H9 (cell line): ENCODE results near the gene ENOX1. TPM values are rescaled to one million over a fixed set of nuclear protein-coding genes. Genes with fewer than 3 reads are reported as not detected.

ENCODE experiments used
- DNase-seq: peaks from one replicate; pipeline ENCODE4 v3.0.0-alpha.2; 2017
- H2AFZ ChIP-seq: one replicate; pipeline ENCODE4 v1.6.1; 2013; ENCODE audit warnings: mild to moderate bottlenecking, low read length, control low read depth, moderate library complexity
- H2AK5ac ChIP-seq: 2 replicates; pipeline ENCODE4 v1.6.1; 2013; ENCODE audit warnings: low read length, control low read depth, mixed read lengths; ENCODE audit not compliant: insufficient read length
- H2BK120ac ChIP-seq: one replicate; pipeline ENCODE4 v1.6.1; 2013; ENCODE audit warnings: low read depth, mild to moderate bottlenecking, low read length, control low read depth, inconsistent platforms; ENCODE audit not compliant: poor library complexity, severe bottlenecking
- H2BK12ac ChIP-seq: 2 replicates; pipeline ENCODE4 v1.6.1; 2013; ENCODE audit warnings: low read length, control low read depth, mixed read lengths, low read depth; ENCODE audit not compliant: insufficient read length
- H2BK15ac ChIP-seq: 2 replicates; pipeline ENCODE4 v1.6.1; 2013; ENCODE audit warnings: low read depth, low read length, control low read depth
- H2BK20ac ChIP-seq: one replicate; pipeline ENCODE4 v1.6.1; 2013; ENCODE audit warnings: low read depth, mild to moderate bottlenecking, low read length, control low read depth, inconsistent platforms; ENCODE audit not compliant: poor library complexity, severe bottlenecking
- H2BK5ac ChIP-seq: 2 replicates; pipeline ENCODE4 v1.6.1; 2013; ENCODE audit warnings: low read length, control low read depth, mixed read lengths; ENCODE audit not compliant: insufficient read length
- H3K14ac ChIP-seq: 2 replicates; pipeline ENCODE4 v1.6.1; 2013; ENCODE audit warnings: low read length, control low read depth; ENCODE audit not compliant: insufficient read depth
- H3K18ac ChIP-seq: 2 replicates; pipeline ENCODE4 v1.6.1; 2013; ENCODE audit warnings: low read depth, mild to moderate bottlenecking, mixed read lengths, low read length, control low read depth; ENCODE audit not compliant: insufficient read length
- H3K23ac ChIP-seq: 2 replicates; pipeline ENCODE4 v1.6.1; 2013; ENCODE audit warnings: low read length, control low read depth, mixed read lengths, low read depth; ENCODE audit not compliant: insufficient read length
- H3K23me2 ChIP-seq: 2 replicates; pipeline ENCODE4 v1.6.1; 2013; ENCODE audit warnings: low read depth, mild to moderate bottlenecking, mixed read lengths, low read length, control low read depth; ENCODE audit not compliant: insufficient read length, poor library complexity, severe bottlenecking
- H3K27ac ChIP-seq: 2 replicates; pipeline ENCODE4 v1.5.1; 2013; ENCODE audit warnings: low read length, control low read depth, mixed read lengths, low read depth; ENCODE audit not compliant: insufficient read length
- H3K27me3 ChIP-seq: 2 replicates; pipeline ENCODE4 v1.6.1; 2013; ENCODE audit warnings: low read length, control low read depth, inconsistent platforms; ENCODE audit not compliant: insufficient read depth
- H3K4ac ChIP-seq: 2 replicates; pipeline ENCODE4 v1.6.1; 2013; ENCODE audit warnings: low read depth, mild to moderate bottlenecking, control low read depth, inconsistent platforms, low read length, moderate library complexity
- H3K4me1 ChIP-seq: 2 replicates; pipeline ENCODE4 v1.6.1; 2013; ENCODE audit warnings: low read length, control low read depth, inconsistent platforms; ENCODE audit not compliant: insufficient read depth
- H3K4me2 ChIP-seq: 2 replicates; pipeline ENCODE4 v1.6.1; 2013; ENCODE audit warnings: low read length, control low read depth, mixed read lengths; ENCODE audit not compliant: insufficient read length, insufficient read depth
- H3K56ac ChIP-seq: 2 replicates; pipeline ENCODE4 v1.6.1; 2013; ENCODE audit warnings: low read depth, mild to moderate bottlenecking, mixed read lengths, low read length, control low read depth; ENCODE audit not compliant: insufficient read length
- H3K79me1 ChIP-seq: 2 replicates; pipeline ENCODE4 v1.6.1; 2013; ENCODE audit warnings: low read depth, mild to moderate bottlenecking, moderate library complexity, low read length, control low read depth, inconsistent platforms; ENCODE audit not compliant: insufficient read depth, poor library complexity, severe bottlenecking
- H3K79me2 ChIP-seq: 2 replicates; pipeline ENCODE4 v1.6.1; 2013; ENCODE audit warnings: low read length, control low read depth, inconsistent platforms; ENCODE audit not compliant: insufficient read depth
- H3K9ac ChIP-seq: 2 replicates; pipeline ENCODE4 v1.6.1; 2013; ENCODE audit warnings: low read length, control low read depth, mixed read lengths; ENCODE audit not compliant: insufficient read length; ENCODE audit errors: extremely low read depth
- H3K9me3 ChIP-seq: one replicate; pipeline ENCODE4 v1.6.1; 2013; ENCODE audit warnings: low read depth, low read length, inconsistent platforms; ENCODE audit not compliant: control insufficient read depth
- H3T11ph ChIP-seq: one replicate; pipeline ENCODE4 v1.6.1; 2013; ENCODE audit warnings: mild to moderate bottlenecking, low read length, control low read depth, inconsistent platforms
- H4K20me1 ChIP-seq: one replicate; pipeline ENCODE4 v1.6.1; 2013; ENCODE audit not compliant: control insufficient read depth, insufficient read length, insufficient read depth
- H4K5ac ChIP-seq: 2 replicates; pipeline ENCODE4 v1.6.1; 2013; ENCODE audit warnings: low read depth, mild to moderate bottlenecking, mixed read lengths, low read length, control low read depth; ENCODE audit not compliant: insufficient read length
- H4K8ac ChIP-seq: replicated peaks from 2 replicates; pipeline ENCODE4 v1.6.1; 2013; ENCODE audit warnings: low read length, control low read depth, mixed read lengths, low read depth; ENCODE audit not compliant: insufficient read length
- H4K91ac ChIP-seq: 2 replicates; pipeline ENCODE4 v1.6.1; 2013; ENCODE audit warnings: low read depth, mild to moderate bottlenecking, moderate library complexity, mixed read lengths, low read length, control low read depth; ENCODE audit not compliant: insufficient read length
- H3K27ac Mint-ChIP-seq, 3 experiments: 2 replicates in 2 of 3; 3 replicates in 1 of 3; pipeline ENCODE4 v1.8.0; 2020 to 2021; ENCODE audit warnings: mixed read lengths in 3 of 3, mild to moderate bottlenecking in 1 of 3, moderate library complexity in 1 of 3
- H3K27me3 Mint-ChIP-seq: 2 replicates; pipeline ENCODE4 v1.8.0; 2021; ENCODE audit warnings: low read depth, mild to moderate bottlenecking, moderate library complexity, mixed read lengths
- H3K36me3 Mint-ChIP-seq, 3 experiments: 2 replicates in 2 of 3; 3 replicates in 1 of 3; pipeline ENCODE4 v1.8.0; 2020 to 2021; ENCODE audit warnings: low read depth in 3 of 3, mixed read lengths in 3 of 3; ENCODE audit not compliant: insufficient read depth in 1 of 3
- H3K4me1 Mint-ChIP-seq, 2 experiments: 2 replicates each; pipeline ENCODE4 v1.8.0; 2020; ENCODE audit warnings: mixed read lengths in 2 of 2
- H3K4me3 Mint-ChIP-seq, 2 experiments: 2 replicates in 1 of 2; 3 replicates in 1 of 2; pipeline ENCODE4 v1.8.0; 2020 to 2021; ENCODE audit warnings: mild to moderate bottlenecking in 2 of 2, mixed read lengths in 2 of 2, moderate library complexity in 1 of 2
- H3K9me3 Mint-ChIP-seq, 2 experiments: 2 replicates in 1 of 2; 3 replicates in 1 of 2; pipeline ENCODE4 v1.8.0; 2020; ENCODE audit warnings: mild to moderate bottlenecking in 2 of 2, mixed read lengths in 2 of 2, moderate library complexity in 1 of 2
- CTCF ChIP-seq: fragments of 200-600 bp; sonication (generic); conservative IDR thresholded peaks from 3 replicates; pipeline ENCODE4 v1.8.0; 2021; ENCODE audit warnings: antibody characterized with exemption, mild to moderate bottlenecking
- WGBS: extraction: QIAGEN DNeasy Blood & Tissue Kit; methylation state at CpG from one replicate; pipeline ENCODE4 v1.1.7; 2013; ENCODE audit warnings: missing lambda C conversion rate, low lambda C conversion rate, mixed read lengths; ENCODE audit not compliant: insufficient read length; ENCODE audit errors: extremely low coverage; 5-methylcytosine and 5-hydroxymethylcytosine counted together
- total RNA-seq: library from RNA; stranded (reverse); gene quantifications from 2 replicates; pipeline ENCODE4 v1.2.1, GENCODE V29; 2021

The ENOX1 gene
- total RNA-seq, 1 experiment from 2014 or later, result 0.24 TPM

GRCh38 chr13:43792076-43792881 is 5.5 kb upstream of the ENOX1 start:
- Histone ChIP-seq H3K18ac (no peak overlapping the region), H3K23ac (no peak overlapping the region), H2BK5ac (no peak overlapping the region), H2BK20ac (no peak overlapping the region), H2BK12ac (no peak overlapping the region), H2AK5ac (no peak overlapping the region), H2BK15ac (no peak overlapping the region), H3K56ac (no peak overlapping the region), H4K8ac (no peak overlapping the region), H2AFZ (no peak overlapping the region), H3K4me2 (no peak overlapping the region), H3K79me2 (no peaks in the 10 kb centered on the region), H3K14ac (no peak overlapping the region), H3K27me3 (peaks cover 4% of the 10 kb centered on the region; the same call in 1 of the 2 replicates), H3K27ac (no peak overlapping the region), H4K20me1 (no peaks in the 10 kb centered on the region), H3T11ph (no peak overlapping the region), H4K91ac (no peak overlapping the region), H3K4me1 (no peaks in the 10 kb centered on the region; the same call in 1 of the 2 replicates), H3K23me2 (no peaks in the 10 kb centered on the region), H3K9me3 (no peaks in the 10 kb centered on the region), H2BK120ac (no peak overlapping the region), H3K9ac (no peak overlapping the region), H4K5ac (no peak overlapping the region), H3K4ac (no peak overlapping the region), H3K79me1 (no peaks in the 10 kb centered on the region)
- Mint-ChIP-seq H3K27ac (no peak overlapping the region), H3K27me3 (peaks cover 31% of the 10 kb centered on the region), H3K4me3 (no peak overlapping the region), H3K9me3 (no peaks in the 10 kb centered on the region), H3K4me1 (peaks cover 9 to 12% of the 10 kb centered on the region in 2 experiments), H3K36me3 (no peaks in the 10 kb centered on the region)
- no CpG with 5 or more reads among the region's 3 CpGs for WGBS
- no peak for DNase-seq
- TF ChIP-seq CTCF, result no peak
